ENCODE measurements around the gene BUD31.
"Not testable (repeated sequence)": the region's sequence is repeated elsewhere in the genome, so short reads cannot be mapped to it uniquely, and the experiment has no call there.

Gene BUD31

GRCh38 chr7:99409192-99409572, 413 bp downstream of the BUD31 start:
- in situ Hi-C loops (cut with HindIII; ENCODE audit: low sequenced_read_pairs): no loop called here
- TF ChIP-seq CTCF (IDR thresholded peaks at IDR 0.05; ENCODE audit: low read depth, low read length, missing control alignments): no peak
- peak overlapping the region; percentile 100 for H3K4me3 ChIP-seq (ENCODE audit: low read depth, low read length)
- no peak for DNase-seq (ENCODE audit: low read depth)

GRCh38 chr7:99409806-99410205, 1.0 kb downstream of the BUD31 start:
- DNase-seq (ENCODE audit: low read depth): no peak
- in situ Hi-C loops (cut with HindIII; ENCODE audit: low sequenced_read_pairs): no loop called here
- no peak for TF ChIP-seq CTCF (IDR thresholded peaks at IDR 0.05; ENCODE audit: low read depth, low read length, missing control alignments)
- H3K4me3 ChIP-seq (ENCODE audit: low read depth, low read length): peak overlapping the region; percentile 100

- no peak for DNase-seq (ENCODE audit: low read depth)
- H3K4me3 ChIP-seq (ENCODE audit: low read depth, low read length): no peak overlapping the region
- in situ Hi-C loops (cut with HindIII; ENCODE audit: low sequenced_read_pairs): no loop called here
- no peak for TF ChIP-seq CTCF (IDR thresholded peaks at IDR 0.05; ENCODE audit: low read depth, low read length, missing control alignments)
Measured at GRCh38 chr7:99410635-99411034, 1.9 kb downstream of the BUD31 start.

- peak; percentile 28 for DNase-seq (ENCODE audit: low read depth)
- H3K4me3 ChIP-seq (ENCODE audit: low read depth, low read length); in situ Hi-C loops (cut with HindIII; ENCODE audit: low sequenced_read_pairs): not testable (repeated sequence)
- peak; percentile 64 for TF ChIP-seq CTCF (IDR thresholded peaks at IDR 0.05; ENCODE audit: low read depth, low read length, missing control alignments)
Measured at GRCh38 chr7:99415513-99416127, 6.9 kb downstream of the BUD31 start.

GRCh38 chr7:99418260-99418659, 9.5 kb downstream of the BUD31 start:
- no peak for TF ChIP-seq CTCF (IDR thresholded peaks at IDR 0.05; ENCODE audit: low read depth, low read length, missing control alignments)
- no peak overlapping the region for H3K4me3 ChIP-seq (ENCODE audit: low read depth, low read length)
- in situ Hi-C loops (cut with HindIII; ENCODE audit: low sequenced_read_pairs): no loop called here
- DNase-seq (ENCODE audit: low read depth): no peak

- in situ Hi-C loops (cut with HindIII; ENCODE audit: low sequenced_read_pairs): no loop called here
- DNase-seq (ENCODE audit: low read depth): no peak
- no peak for TF ChIP-seq CTCF (IDR thresholded peaks at IDR 0.05; ENCODE audit: low read depth, low read length, missing control alignments)
- H3K4me3 ChIP-seq (ENCODE audit: low read depth, low read length): no peak overlapping the region
Measured at GRCh38 chr7:99419323-99420021, 10.7 kb downstream of the BUD31 start.
